Measurements from ENCODE around the gene TLE1. TPM values are rescaled to one million over a fixed set of nuclear protein-coding genes. Genes with fewer than 3 reads are reported as not detected.

The TLE1 gene
- total RNA-seq, 6 experiments from 2014 or later, result 6.7 to 15.3 (median 13.0) TPM

DNA sequence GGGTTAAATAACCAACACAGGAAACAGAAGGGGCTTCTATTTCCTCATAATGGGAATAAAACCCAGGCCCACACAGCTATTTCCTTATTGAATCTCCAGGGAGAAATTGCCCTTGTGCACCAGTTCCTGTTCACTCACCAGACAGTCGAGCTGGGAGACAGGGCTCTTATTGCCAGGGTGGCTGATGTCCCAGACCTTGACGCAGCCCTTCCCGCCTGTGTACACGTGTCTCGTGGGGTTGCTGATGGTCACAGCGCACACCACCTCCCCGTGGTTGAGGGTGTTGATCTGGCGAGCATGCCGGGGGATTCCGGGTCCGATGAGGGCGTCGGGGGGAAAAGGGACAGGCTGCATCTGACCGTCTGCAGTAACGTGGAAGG lies 96.5 kb downstream of the TLE1 start:
- Mint-ChIP-seq H3K4me3 (no peak overlapping the region), H3K36me3 (ENCODE audit: low read depth) (peaks cover 30% of the 10 kb centered on the region), H3K4me1 (ENCODE audit: low read depth) (peaks cover 5% of the 10 kb centered on the region; the same call in 1 of the 2 replicates), H3K27ac (no peak overlapping the region), H3K9me3 (no peaks in the 10 kb centered on the region), H3K27me3 (ENCODE audit: insufficient read depth) (peaks cover 6% of the 10 kb centered on the region)
- no peak for DNase-seq
- TF ChIP-seq, protein P1, sequence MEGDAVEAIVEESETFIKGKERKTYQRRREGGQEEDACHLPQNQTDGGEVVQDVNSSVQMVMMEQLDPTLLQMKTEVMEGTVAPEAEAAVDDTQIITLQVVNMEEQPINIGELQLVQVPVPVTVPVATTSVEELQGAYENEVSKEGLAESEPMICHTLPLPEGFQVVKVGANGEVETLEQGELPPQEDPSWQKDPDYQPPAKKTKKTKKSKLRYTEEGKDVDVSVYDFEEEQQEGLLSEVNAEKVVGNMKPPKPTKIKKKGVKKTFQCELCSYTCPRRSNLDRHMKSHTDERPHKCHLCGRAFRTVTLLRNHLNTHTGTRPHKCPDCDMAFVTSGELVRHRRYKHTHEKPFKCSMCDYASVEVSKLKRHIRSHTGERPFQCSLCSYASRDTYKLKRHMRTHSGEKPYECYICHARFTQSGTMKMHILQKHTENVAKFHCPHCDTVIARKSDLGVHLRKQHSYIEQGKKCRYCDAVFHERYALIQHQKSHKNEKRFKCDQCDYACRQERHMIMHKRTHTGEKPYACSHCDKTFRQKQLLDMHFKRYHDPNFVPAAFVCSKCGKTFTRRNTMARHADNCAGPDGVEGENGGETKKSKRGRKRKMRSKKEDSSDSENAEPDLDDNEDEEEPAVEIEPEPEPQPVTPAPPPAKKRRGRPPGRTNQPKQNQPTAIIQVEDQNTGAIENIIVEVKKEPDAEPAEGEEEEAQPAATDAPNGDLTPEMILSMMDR (IDR thresholded peaks at IDR 0.05), result no peak

DNA sequence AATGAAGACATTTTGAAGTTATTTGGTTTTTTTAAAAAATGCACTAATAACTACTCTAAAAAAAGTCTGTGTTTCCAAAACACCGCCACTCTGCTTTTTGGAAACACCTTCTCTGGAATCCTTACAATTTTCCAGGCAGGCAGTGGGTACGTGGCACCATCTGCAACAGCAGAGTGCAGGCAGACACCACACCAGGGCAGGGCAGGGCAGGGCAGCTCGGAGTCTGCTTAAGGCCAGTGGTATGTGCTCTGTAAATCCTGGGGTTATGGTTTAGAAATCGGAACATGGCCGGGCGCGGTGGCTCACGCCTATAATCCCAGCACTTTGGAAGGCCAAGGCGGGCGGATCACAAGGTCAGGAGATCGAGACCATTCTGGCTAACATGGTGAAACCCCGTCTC lies 97.6 kb downstream of the TLE1 start:
- H3K4me3 Mint-ChIP-seq, result no peak overlapping the region
- TF ChIP-seq, protein P1 (IDR thresholded peaks at IDR 0.05), result no peak
- peaks cover 25% of the 10 kb centered on the region for H3K36me3 Mint-ChIP-seq (ENCODE audit: low read depth)
- no peaks in the 10 kb centered on the region for H3K9me3 Mint-ChIP-seq
- DNase-seq, result no peak
- peaks cover 5% of the 10 kb centered on the region; the same call in 1 of the 2 replicates for H3K4me1 Mint-ChIP-seq (ENCODE audit: low read depth)
- H3K27me3 Mint-ChIP-seq (ENCODE audit: insufficient read depth), result peaks cover 6% of the 10 kb centered on the region
- H3K27ac Mint-ChIP-seq, result no peak overlapping the region; the same call in 1 of the 2 replicates

DNA sequence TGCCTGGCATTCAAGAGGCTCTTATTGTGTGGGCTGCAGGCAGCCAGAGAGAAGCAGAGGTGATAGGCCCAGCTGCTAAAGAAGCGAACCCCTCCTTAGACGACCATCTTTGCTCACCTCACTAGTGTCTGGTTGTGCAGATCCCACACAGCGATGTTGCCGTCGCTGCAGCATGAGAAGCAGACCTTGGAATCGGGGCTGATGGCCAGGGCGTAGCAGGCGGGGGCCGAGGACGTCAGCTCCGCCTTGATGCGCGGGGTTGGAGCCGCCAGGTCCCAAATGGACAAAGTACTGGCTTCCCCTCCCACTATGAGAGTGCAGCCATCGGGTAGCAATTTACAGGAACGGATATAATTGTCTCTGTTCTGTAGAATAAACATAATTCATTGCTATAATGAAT lies 98.7 kb downstream of the TLE1 start:
- H3K9me3 Mint-ChIP-seq, result no peaks in the 10 kb centered on the region
- TF ChIP-seq, protein P1 (IDR thresholded peaks at IDR 0.05), result no peak
- H3K27ac Mint-ChIP-seq, result no peak overlapping the region
- peaks cover 6% of the 10 kb centered on the region for H3K27me3 Mint-ChIP-seq (ENCODE audit: insufficient read depth)
- peaks cover 5% of the 10 kb centered on the region; the same call in 1 of the 2 replicates for H3K4me1 Mint-ChIP-seq (ENCODE audit: low read depth)
- DNase-seq, result no peak
- no peak overlapping the region for H3K4me3 Mint-ChIP-seq
- peaks cover 16% of the 10 kb centered on the region for H3K36me3 Mint-ChIP-seq (ENCODE audit: low read depth)

DNA sequence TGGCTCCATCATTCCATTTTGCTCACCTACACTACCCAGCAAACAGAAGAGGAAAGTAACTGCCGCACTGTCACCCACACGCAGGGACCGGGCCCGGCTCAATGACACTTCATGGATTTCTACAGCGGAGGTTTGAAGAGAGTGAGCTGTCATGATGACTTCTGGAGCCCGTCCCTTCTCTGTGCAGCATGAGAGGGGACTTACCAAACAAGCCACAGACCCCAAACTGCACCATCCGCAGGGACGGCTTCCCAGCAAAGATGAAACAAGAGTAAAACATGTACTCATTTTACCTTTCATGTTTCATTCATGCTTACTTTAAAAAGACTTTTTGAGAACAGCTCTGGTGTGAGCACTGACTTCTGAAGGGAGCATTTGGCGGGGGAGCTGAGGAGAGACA lies 99.5 kb downstream of the TLE1 start:
- H3K4me3 Mint-ChIP-seq, result no peak overlapping the region
- peaks cover 14% of the 10 kb centered on the region for H3K36me3 Mint-ChIP-seq (ENCODE audit: low read depth)
- H3K27me3 Mint-ChIP-seq (ENCODE audit: insufficient read depth), result peaks cover 6% of the 10 kb centered on the region
- TF ChIP-seq, protein P1 (IDR thresholded peaks at IDR 0.05), result no peak
- DNase-seq, result no peak
- H3K27ac Mint-ChIP-seq, result no peak overlapping the region
- no peaks in the 10 kb centered on the region for H3K4me1 Mint-ChIP-seq (ENCODE audit: low read depth)
- no peaks in the 10 kb centered on the region for H3K9me3 Mint-ChIP-seq

DNA sequence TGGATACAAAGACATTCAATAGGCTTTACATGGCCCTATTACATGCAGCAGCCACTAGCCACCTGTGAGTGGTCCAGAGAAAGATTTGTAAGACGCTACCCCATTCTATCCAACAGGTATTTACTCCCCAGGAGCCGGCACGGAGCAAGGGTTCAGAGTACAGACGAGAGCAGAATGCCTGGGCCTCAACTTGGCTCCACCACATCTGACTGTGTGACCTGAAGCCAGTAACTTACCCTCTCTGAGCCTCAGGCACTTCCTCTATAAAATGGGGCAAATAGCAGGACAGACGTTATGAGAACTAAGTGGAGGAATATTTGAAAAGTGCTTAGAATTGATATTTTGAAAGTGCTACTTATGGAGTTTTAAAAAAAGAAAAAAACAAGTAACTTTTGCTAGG lies 100.0 kb downstream of the TLE1 start:
- no peaks in the 10 kb centered on the region for H3K4me1 Mint-ChIP-seq (ENCODE audit: low read depth)
- H3K27me3 Mint-ChIP-seq (ENCODE audit: insufficient read depth), result peaks cover 6% of the 10 kb centered on the region
- no peaks in the 10 kb centered on the region for H3K9me3 Mint-ChIP-seq
- DNase-seq, result no peak
- H3K36me3 Mint-ChIP-seq (ENCODE audit: low read depth), result peaks cover 13% of the 10 kb centered on the region; the same call in 1 of the 2 replicates
- no peak overlapping the region for H3K4me3 Mint-ChIP-seq
- H3K27ac Mint-ChIP-seq, result no peak overlapping the region
- TF ChIP-seq, protein P1 (IDR thresholded peaks at IDR 0.05), result no peak
